Fibroblast of peridontal ligament (primary cell): ENCODE data around the gene REG1B.
"Not testable (repeated sequence)": the region's sequence is repeated elsewhere in the genome, so short reads cannot be mapped to it uniquely, and the experiment has no call there.

Experiments used
- DNase-seq: peaks from one replicate; pipeline ENCODE4 v3.0.0-alpha.2; 2010; ENCODE audit errors: extremely low read depth

The REG1B gene

GRCh38 chr2:79084495-79085135 is 3.2 kb downstream of the REG1B start:
- no peak for DNase-seq

GRCh38 chr2:79083597-79084251 is 4.1 kb downstream of the REG1B start:
- DNase-seq: no peak

- DNase-seq: no peak
These were observed 4.8 kb downstream of the REG1B start for GRCh38 chr2:79082987-79083386.

- no peak for DNase-seq
These were observed 16.7 kb downstream of the REG1B start for GRCh38 chr2:79071078-79071477.

GRCh38 chr2:79065201-79065600 is 22.6 kb downstream of the REG1B start:
- DNase-seq: no peak

GRCh38 chr2:79054769-79055168 is 33.0 kb downstream of the REG1B start:
- DNase-seq: not testable (repeated sequence)

GRCh38 chr2:79053486-79053885 is 34.3 kb downstream of the REG1B start:
- DNase-seq: not testable (repeated sequence)

- DNase-seq: no peak
These were observed 46.8 kb downstream of the REG1B start for GRCh38 chr2:79041032-79041448.

GRCh38 chr2:79039944-79040343 is 47.8 kb downstream of the REG1B start:
- no peak for DNase-seq
